GM19035 (cell line): ENCODE data around the gene COL6A1.
"Not testable (repeated sequence)": the region's sequence is repeated elsewhere in the genome, so short reads cannot be mapped to it uniquely, and the experiment has no call there.

Experiments used
- ATAC-seq: cut with Tn5 transposase; IDR thresholded peaks from one replicate; pipeline ENCODE4 v1.9.1; 2021; ENCODE audit not compliant: unreplicated experiment

Gene COL6A1

GRCh38 chr21:45944601-45945000 is 37.0 kb upstream of the COL6A1 start:
- ATAC-seq = no peak

- no peak for ATAC-seq
These were observed 36.3 kb upstream of the COL6A1 start for GRCh38 chr21:45945066-45945867.

GRCh38 chr21:45945868-45946210 is 35.7 kb upstream of the COL6A1 start:
- no peak for ATAC-seq

GRCh38 chr21:45947296-45947695 is 34.3 kb upstream of the COL6A1 start:
- ATAC-seq = no peak

- no peak for ATAC-seq
These were observed 33.8 kb upstream of the COL6A1 start for GRCh38 chr21:45947716-45948255.

- no peak for ATAC-seq
These were observed 32.9 kb upstream of the COL6A1 start for GRCh38 chr21:45948576-45949141.

- no peak for ATAC-seq
These were observed 31.4 kb upstream of the COL6A1 start for GRCh38 chr21:45949928-45950739.

- no peak for ATAC-seq
These were observed 30.6 kb upstream of the COL6A1 start for GRCh38 chr21:45950740-45951515.

- no peak for ATAC-seq
These were observed 29.9 kb upstream of the COL6A1 start for GRCh38 chr21:45951676-45952075.

GRCh38 chr21:45952527-45952926 is 29.0 kb upstream of the COL6A1 start:
- not testable (repeated sequence) for ATAC-seq

- ATAC-seq = no peak
These were observed 28.6 kb upstream of the COL6A1 start for GRCh38 chr21:45952974-45953373.

GRCh38 chr21:45954261-45954660 is 27.3 kb upstream of the COL6A1 start:
- no peak for ATAC-seq

GRCh38 chr21:45954921-45955320 is 26.6 kb upstream of the COL6A1 start:
- no peak for ATAC-seq

GRCh38 chr21:45957551-45957950 is 24.0 kb upstream of the COL6A1 start:
- ATAC-seq = no peak

GRCh38 chr21:45957981-45958600 is 23.5 kb upstream of the COL6A1 start:
- no peak for ATAC-seq

GRCh38 chr21:45959182-45959581 is 22.4 kb upstream of the COL6A1 start:
- no peak for ATAC-seq

- no peak for ATAC-seq
These were observed 21.7 kb upstream of the COL6A1 start for GRCh38 chr21:45959779-45960390.

- ATAC-seq = not testable (repeated sequence)
These were observed 20.2 kb upstream of the COL6A1 start for GRCh38 chr21:45961408-45961807.

GRCh38 chr21:45962531-45963231 is 18.9 kb upstream of the COL6A1 start:
- ATAC-seq = no peak

- ATAC-seq = no peak
These were observed 18.4 kb upstream of the COL6A1 start for GRCh38 chr21:45963232-45963570.
